Measurements from ENCODE around the gene SMIM11. TPM values are rescaled to one million over a fixed set of nuclear protein-coding genes. Genes with fewer than 3 reads are reported as not detected.
A peak's percentile ranks its signal among the peaks of the same experiment; 100 is the strongest.

Gene SMIM11
- total RNA-seq, 4 donors from 2014 or later = 6.1 to 16.2 (median 8.0) TPM

GRCh38 chr21:34362136-34362444 lies 13.2 kb upstream of the SMIM11 start:
- TF ChIP-seq POLR2A (IDR thresholded peaks at IDR 0.05) = no peak
- TF ChIP-seq, protein P1, sequence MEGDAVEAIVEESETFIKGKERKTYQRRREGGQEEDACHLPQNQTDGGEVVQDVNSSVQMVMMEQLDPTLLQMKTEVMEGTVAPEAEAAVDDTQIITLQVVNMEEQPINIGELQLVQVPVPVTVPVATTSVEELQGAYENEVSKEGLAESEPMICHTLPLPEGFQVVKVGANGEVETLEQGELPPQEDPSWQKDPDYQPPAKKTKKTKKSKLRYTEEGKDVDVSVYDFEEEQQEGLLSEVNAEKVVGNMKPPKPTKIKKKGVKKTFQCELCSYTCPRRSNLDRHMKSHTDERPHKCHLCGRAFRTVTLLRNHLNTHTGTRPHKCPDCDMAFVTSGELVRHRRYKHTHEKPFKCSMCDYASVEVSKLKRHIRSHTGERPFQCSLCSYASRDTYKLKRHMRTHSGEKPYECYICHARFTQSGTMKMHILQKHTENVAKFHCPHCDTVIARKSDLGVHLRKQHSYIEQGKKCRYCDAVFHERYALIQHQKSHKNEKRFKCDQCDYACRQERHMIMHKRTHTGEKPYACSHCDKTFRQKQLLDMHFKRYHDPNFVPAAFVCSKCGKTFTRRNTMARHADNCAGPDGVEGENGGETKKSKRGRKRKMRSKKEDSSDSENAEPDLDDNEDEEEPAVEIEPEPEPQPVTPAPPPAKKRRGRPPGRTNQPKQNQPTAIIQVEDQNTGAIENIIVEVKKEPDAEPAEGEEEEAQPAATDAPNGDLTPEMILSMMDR (IDR thresholded peaks at IDR 0.05) = no peak
- TF ChIP-seq EP300 (IDR thresholded peaks at IDR 0.05) = no peak
- no peak for TF ChIP-seq POLR2AphosphoS5 (IDR thresholded peaks at IDR 0.05)
- Histone ChIP-seq H3K4me3 (no peak overlapping the region), H3K27me3 (no peaks in the 10 kb centered on the region), H3K4me1 (peaks cover 0 to 8% (median 0%) of the 10 kb centered on the region in 3 donors), H3K9me3 (no peaks in the 10 kb centered on the region), H3K36me3 (no peaks in the 10 kb centered on the region), H3K27ac (no peak overlapping the region)
- 18 to 32% methylated on average over 3 of the region's 3 CpGs for WGBS, 2 donors (ENCODE audit: low coverage in 1 of 2)
- peak; percentile 19 for ATAC-seq

GRCh38 chr21:34362670-34363069 lies 12.6 kb upstream of the SMIM11 start:
- no peak for TF ChIP-seq POLR2A (IDR thresholded peaks at IDR 0.05)
- Histone ChIP-seq H3K36me3 (no peaks in the 10 kb centered on the region), H3K27me3 (no peaks in the 10 kb centered on the region), H3K4me1 (peaks cover 0 to 8% (median 0%) of the 10 kb centered on the region in 3 donors), H3K27ac (no peak overlapping the region), H3K4me3 (no peak overlapping the region), H3K9me3 (no peaks in the 10 kb centered on the region)
- 91 to 96% methylated on average over 3 of the region's 3 CpGs for WGBS, 2 donors (ENCODE audit: low coverage in 1 of 2)
- no peak for ATAC-seq

- ATAC-seq = no peak
- Histone ChIP-seq H3K4me1 (peaks cover 0 to 8% (median 0%) of the 10 kb centered on the region in 3 donors), H3K4me3 (no peak within 1 kb of the TSS), H3K27ac (no peak within 1 kb of the TSS), H3K27me3 (no peaks in the 10 kb centered on the region), H3K36me3 (no peaks in the 10 kb centered on the region), H3K9me3 (no peaks in the 10 kb centered on the region)
- no peak for TF ChIP-seq POLR2AphosphoS5 (IDR thresholded peaks at IDR 0.05)
- TF ChIP-seq, protein P1 (IDR thresholded peaks at IDR 0.05) = no peak
- TF ChIP-seq POLR2A (IDR thresholded peaks at IDR 0.05) = no peak
- no peak for TF ChIP-seq EP300 (IDR thresholded peaks at IDR 0.05)
- 60 to 89% methylated on average over 1 to 3 of the region's 3 CpGs for WGBS, 2 donors (ENCODE audit: low coverage in 1 of 2)
These were observed 11.6 kb upstream of the SMIM11 start, which contains the start of gene KCNE2 for GRCh38 chr21:34363733-34364132. TSS of gene KCNE2 (plus strand) at chr21:34364006. CDS start at chr21:34370479, 6,473 bp downstream.

DNA sequence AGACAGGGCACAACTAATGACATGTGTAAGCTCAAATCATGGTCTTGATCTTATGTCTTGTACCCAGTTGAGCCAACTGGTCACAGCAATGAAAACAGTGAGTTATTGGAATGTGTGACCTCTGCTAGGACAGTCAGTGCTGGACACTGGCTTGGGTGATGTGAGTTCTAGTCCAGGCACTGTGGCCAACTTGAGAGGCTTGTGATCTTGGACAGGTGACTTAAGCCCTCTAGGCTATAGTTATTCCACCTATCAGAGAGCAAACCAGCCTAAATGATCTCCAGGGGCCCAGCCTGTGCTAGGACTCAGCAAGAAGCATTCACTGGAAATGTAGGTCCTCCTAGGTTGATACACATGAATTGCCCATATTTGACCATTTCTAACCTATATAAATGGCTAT lies 10.4 kb upstream of the SMIM11 start:
- Histone ChIP-seq H3K4me1 (peaks cover 0 to 8% (median 0%) of the 10 kb centered on the region in 3 donors), H3K27me3 (no peaks in the 10 kb centered on the region), H3K4me3 (no peak overlapping the region), H3K36me3 (no peaks in the 10 kb centered on the region), H3K27ac (no peak overlapping the region), H3K9me3 (no peaks in the 10 kb centered on the region)
- TF ChIP-seq EP300 (IDR thresholded peaks at IDR 0.05) = no peak
- no peak for TF ChIP-seq POLR2A (IDR thresholded peaks at IDR 0.05)
- no peak for TF ChIP-seq POLR2AphosphoS5 (IDR thresholded peaks at IDR 0.05)
- TF ChIP-seq, protein P1 (IDR thresholded peaks at IDR 0.05) = no peak
- ATAC-seq = no peak

DNA sequence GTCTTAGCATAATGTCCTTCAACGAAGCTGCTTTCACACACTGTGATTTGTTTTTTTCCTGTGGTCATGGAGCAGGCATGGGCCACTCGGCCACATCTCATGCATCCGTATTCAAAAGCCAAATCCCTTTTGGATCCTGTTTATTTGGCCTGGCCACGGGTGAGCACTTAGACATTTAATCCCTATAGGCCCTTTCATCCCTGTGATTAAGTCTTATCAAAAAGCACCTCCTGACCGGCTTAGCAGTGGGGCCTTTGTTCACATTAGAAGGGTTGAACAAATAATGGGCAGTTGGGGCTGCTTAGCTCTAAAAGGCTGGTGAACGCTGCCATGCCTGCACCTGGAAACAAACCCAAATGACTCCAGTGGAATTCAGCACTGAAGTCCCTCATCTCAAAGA lies 9.5 kb upstream of the SMIM11 start:
- WGBS, 2 donors (ENCODE audit: low coverage in 1 of 2) = 69 to 87% methylated on average over 3 to 6 of the region's 6 CpGs

More for the DNA sequence above, 9.5 kb upstream of the SMIM11 start:
- no peak overlapping the region for H3K4me3 ChIP-seq
- peaks cover 0 to 8% (median 0%) of the 10 kb centered on the region in 3 donors for H3K4me1 ChIP-seq
- H3K9me3 ChIP-seq = no peaks in the 10 kb centered on the region
- ATAC-seq = no peak
- no peaks in the 10 kb centered on the region for H3K36me3 ChIP-seq
- TF ChIP-seq, protein P1 (IDR thresholded peaks at IDR 0.05) = no peak
- TF ChIP-seq EP300 (IDR thresholded peaks at IDR 0.05) (no peak), POLR2A (IDR thresholded peaks at IDR 0.05) (no peak), POLR2AphosphoS5 (IDR thresholded peaks at IDR 0.05) (no peak)
- H3K27ac ChIP-seq = no peak overlapping the region
- H3K27me3 ChIP-seq = no peaks in the 10 kb centered on the region

Measured in gastroesophageal sphincter (tissue), 4 donors.